Breast epithelium (tissue), 3 donors: ENCODE measurements around the gene NDUFAF2.

Experiments used
- CTCF ChIP-seq, 3 donors: fragments of 450-650 bp; IDR thresholded peaks; one replicate each; pipeline ENCODE4 v1.5.1; 2016 to 2017; ENCODE audit warnings: antibody characterized with exemption in 3 of 3, mild to moderate bottlenecking in 3 of 3, moderate library complexity in 3 of 3
- POLR2A ChIP-seq: fragments of 450-650 bp; IDR thresholded peaks from one replicate; pipeline ENCODE4 v1.6.1; 2016; ENCODE audit warnings: antibody characterized with exemption, mild to moderate bottlenecking, moderate library complexity

- TF ChIP-seq CTCF (IDR thresholded peaks at IDR 0.05) (no peak), POLR2A (no peak)
Measured at GRCh38 chr5:61200582-61201155, 255.7 kb downstream of the NDUFAF2 start.
